GM18498 (cell line): ENCODE results near the gene NACC2.

Experiments used
- ATAC-seq: cut with Tn5 transposase; IDR thresholded peaks from one replicate; pipeline ENCODE4 v1.9.1; 2021; ENCODE audit warnings: mild to moderate bottlenecking, moderate library complexity; ENCODE audit not compliant: unreplicated experiment

NACC2 gene

DNA sequence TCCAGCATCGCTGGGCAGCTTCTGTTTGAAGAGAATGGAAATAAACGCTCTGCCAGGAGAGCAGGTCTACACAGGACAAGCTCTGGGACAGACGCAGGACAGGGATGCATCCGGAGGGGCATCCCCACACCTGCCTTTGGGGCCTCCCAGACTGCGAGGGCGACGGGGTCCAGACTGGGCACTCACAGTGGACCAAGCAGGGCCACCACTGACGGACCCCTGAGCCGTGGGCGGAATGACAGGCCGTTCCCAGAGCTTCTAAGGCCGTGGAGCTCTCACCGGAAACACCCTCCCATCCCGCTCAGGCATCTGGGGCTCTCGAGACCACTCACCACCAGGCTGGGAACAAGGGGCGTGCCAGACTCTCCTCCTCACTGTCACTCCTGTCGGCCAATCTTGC is 34.1 kb upstream of the NACC2 start:
- no peak for ATAC-seq

DNA sequence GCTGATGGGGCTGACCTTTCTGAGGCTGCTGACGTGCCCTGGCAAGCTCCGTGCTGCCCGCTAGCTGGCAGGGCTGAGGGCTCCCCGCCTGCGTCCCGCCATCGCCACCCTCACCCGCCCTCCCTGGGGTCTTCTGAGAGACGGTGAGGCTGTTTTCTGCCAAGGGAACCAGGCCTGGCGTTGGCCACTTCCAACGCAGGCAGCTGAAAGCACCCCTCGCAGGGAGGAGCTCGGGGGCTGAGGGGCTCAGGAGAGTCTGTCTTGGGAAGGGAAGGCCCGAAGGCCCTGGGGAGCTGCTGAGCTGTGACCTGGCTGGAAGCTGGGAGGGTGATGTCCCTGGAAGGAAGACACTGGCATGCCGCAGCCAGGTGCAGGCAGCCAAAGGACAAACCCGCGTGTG is 33.3 kb upstream of the NACC2 start:
- no peak for ATAC-seq

DNA sequence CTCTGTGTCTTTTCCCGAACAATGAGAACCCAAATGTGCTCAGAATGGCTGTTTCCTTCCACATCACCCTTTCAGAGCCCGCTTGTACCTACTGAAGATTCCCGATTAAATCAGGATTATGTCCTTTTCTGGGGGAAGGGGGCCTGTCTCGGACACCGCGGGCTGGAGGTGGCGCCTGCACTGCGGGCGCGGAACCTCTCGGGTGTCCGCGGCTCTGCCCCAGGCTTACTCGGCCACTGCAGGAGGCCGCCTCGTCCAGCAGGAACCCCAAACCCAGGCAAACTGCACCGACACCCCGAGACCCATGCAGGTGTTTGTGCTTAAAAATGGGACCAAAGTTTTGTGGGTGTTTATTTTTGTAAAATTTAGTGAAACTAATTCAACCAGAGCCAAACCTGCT is 32.2 kb upstream of the NACC2 start:
- no peak for ATAC-seq

DNA sequence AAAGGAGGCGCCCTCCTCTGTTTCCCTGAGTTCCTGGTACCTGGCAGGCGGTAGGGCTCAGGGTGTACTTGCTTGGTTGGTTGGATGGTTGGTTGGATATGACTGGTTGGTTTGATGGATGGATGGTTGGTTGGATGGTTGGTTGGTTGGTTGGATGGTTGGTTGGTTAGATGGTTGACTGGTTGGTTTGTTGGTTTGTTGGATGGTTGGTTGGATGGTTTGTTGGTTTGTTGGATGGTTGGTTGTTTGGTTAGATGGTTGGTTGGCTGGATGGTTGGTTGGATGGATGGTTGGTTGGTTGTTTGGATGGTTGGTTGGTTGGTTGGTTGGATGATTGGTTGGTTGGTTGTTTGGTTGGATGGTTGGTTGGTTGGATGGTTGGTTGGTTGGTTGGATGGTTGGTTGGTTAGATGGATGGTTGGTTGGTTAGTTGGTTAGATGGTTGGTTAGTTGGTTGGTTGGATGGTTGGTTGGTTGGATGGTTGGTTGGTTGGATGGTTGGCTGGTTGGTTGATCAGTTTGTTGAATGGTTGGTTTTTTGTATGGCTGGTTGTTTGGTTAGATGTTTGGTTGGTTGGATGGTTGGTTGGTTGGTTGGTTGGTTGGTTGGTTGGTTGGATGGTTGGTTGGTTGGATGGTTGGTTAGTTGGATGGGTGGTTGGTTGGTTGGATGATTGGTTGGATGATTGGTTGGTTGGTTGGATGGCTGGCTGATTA is 30.0 kb upstream of the NACC2 start:
- no peak for ATAC-seq

DNA sequence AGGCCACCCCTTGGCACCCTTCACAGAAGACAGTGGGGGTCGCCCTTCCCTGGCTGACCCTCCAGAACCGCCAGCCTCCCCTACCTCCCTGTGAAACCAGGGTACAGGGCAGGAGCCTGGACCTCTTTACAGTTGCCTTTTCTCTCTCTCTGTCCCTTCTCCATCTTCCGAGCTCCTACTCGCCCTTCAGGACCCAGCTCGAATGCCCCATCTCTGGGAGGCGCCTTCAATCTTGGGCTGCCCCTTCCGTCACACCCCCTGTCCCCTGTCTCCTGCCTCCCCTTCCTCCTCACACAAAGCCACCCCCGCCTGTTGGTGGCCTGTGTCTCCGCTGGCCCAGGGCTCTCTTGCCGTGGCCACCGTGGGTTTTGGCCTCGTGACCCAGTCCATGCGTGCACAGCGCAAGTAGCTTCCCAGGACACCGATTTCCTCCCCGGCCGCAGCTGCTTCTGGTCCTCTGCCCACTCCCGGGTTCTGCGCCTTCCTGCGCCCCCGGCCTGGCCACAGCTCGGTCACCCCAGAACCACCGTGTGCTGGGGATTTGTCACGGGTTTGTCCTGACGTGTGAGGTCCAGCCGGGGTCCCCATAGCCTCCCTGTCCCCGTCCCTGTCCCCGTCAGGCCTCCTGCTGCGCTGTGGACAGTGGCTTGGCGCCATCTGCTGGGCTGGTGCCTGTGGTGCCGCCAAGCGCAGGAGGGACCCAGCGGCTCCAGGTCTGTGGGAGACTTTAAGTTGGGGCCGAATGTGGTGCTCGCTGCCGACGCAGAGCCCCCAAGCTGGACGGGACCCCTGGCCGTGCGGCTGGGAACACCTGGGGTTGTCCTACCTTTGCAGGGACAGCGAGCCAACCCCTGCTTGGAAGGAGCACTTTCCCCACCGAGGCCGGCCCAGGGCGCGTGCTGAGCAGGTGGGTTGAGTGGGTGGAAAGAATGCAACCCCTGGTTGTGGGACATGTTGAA is 27.6 kb upstream of the NACC2 start:
- no peak for ATAC-seq

DNA sequence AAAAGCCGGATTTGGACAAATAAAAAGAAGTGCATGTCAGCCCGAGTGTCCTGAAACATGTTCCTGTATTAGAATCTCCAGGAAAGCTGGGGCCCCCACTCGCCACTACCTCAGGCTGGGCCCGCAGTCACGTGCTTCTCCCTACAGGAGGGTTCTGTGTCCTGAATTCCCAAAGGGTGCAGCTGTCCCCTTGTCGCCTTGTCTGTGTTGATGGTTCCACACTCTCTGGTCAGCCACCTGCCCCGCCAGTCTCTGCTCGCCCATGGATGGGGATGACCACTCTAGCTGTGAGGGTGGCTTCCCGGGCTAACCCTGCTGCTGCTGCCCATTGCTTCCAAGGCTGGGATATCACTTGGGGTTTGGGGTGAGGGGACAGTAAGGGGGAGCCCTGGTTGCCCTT is 26.7 kb upstream of the NACC2 start:
- ATAC-seq: no peak

DNA sequence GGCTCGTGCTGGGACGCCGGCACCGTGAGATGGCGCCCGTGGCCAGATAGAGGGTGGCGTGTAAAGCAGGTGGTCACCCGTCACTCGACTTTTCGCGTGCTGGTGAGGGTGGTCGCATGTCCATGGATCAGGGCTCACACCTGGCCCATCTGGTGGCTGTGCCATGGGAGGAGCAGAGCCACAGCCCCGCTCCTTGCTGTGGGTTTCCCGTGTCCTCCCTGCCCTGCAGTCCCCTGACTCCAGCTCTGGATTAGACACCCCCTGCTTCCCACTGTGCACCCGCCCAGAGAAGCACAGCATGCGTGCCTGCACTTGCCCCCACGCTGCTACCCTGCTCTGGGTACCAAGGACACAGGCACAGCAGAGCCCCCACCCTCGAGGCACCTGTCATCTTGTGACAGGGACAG is 25.4 kb upstream of the NACC2 start:
- ATAC-seq: no peak

DNA sequence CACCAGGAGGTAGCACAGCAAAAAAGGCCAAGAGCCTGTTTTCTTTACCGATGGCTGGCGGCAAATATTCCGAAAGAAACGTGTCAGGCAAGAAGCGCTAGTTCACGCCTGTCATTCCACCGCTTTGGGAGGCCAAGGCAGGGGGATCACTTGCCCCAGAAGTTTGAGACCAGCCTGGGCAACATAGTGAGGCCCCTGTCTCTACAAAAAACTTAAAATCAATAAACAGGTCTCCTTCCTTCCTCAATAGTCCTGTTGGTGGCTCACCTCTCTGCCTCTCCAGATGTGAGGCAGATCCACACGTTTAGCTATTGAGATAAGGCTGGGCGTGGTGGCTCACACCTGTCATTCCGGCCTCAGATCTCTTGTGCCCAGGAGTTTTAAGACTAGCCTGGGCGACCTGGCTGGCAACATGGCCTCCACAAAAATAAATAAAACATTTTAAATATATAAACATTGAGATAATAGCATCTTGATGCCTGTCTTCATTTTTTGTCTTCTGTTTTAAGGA is 24.8 kb upstream of the NACC2 start:
- ATAC-seq: no peak

DNA sequence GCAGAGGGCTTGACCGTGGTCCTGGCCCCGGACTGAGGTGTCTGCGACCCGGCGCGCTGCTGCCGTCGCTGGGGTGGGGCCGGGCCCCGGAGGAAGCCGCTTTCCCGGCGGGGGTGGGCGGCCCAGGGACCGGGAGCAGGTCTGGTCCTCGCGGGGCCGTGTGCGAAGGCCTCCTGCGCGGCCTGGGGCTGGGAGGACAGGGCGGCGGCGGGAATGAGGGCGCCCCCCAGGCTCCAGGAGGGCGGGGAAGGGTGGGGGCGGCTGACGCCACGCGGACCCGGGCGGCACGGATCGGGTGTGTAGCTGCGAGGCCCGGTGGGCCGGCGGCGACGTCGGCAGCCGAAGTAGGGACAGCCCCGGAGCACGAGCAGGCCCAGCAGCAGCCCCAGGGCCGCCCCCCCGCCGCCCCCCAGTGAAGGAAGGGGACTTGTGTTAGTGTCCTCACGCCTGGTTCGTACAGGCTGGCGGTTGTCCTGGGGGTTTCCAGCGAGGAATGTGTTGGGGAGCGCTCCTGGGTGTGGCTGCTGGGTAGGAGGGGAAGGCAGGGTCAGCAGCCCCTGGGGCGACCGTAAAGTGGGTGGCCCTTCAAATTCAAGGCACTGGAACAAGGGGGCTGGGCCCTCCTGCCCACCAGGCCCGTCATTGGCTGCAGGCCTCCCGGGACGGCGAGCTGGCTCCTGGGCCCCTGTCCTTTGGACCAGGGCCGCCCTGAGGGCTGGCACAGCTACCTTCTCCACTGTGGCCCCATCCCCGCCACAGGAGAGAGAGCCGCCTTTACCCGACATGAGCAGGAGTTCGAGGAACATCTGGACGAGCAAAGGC is 24.2 kb upstream of the NACC2 start:
- ATAC-seq: no peak

DNA sequence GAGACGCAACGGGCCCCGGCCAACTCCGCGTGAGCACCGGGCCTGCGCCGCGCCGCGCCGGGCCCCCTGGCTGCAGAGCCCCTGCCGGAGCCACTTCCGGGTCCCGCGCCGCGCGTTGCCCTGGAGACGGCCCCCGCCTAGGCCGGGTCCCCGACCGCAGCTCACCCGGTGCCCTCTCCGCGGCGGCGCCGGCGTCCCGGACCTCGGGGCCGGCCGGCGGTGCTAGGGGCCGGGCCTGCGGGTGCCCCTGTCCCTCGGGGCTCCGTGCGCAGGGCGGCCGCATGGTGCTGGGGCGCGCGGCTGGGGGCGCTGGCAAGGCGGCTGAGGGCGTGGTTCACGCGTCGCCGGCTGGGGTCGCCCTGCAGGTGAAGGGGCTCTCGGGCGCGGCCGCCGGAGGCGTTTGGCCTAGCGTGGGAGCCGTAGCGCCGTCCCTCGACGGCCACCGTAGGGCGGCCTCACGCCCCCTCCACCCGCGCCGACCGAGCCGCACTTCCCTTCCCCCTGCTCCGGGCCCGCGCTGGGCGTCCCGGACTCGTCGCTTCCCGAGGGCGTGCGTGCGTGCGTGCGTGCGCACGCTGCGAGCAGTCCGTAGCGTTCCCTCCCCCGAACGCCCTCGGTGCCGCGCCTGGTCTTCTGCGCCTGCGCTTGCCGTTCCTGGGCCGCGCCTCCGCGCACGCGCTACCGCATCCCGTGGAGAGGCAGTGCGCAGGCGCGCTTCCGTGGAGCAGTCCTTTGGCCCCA is 23.4 kb upstream of the NACC2 start, which contains the start of gene TMEM250:
TMEM250 (minus strand) TSS at position 556 of the 741 bp plus-strand sequence. CDS start 1,975 bp downstream, outside the sequence.
- ATAC-seq: peak; percentile 80

DNA sequence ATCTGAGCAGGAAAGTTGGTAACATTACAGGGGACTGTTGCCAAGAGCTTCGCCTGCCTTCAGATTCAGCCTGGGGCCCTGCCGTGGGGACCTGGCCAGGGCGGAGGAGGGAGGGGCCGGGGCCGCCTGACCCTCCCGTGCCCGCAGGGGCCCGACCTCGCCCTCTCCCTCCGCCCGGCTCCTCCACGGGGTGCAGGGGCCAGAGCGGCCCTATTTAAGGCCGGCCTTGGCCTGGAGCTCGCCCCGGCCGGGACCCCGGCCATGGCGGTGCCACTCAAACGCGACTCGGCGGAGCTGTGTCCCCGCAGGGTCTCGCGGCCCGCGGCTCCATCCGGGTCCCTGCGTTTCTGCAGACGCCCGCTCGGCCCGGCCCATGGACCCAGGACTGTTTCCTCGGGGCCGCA is 22.8 kb upstream of the NACC2 start:
- ATAC-seq: peak; percentile 10

DNA sequence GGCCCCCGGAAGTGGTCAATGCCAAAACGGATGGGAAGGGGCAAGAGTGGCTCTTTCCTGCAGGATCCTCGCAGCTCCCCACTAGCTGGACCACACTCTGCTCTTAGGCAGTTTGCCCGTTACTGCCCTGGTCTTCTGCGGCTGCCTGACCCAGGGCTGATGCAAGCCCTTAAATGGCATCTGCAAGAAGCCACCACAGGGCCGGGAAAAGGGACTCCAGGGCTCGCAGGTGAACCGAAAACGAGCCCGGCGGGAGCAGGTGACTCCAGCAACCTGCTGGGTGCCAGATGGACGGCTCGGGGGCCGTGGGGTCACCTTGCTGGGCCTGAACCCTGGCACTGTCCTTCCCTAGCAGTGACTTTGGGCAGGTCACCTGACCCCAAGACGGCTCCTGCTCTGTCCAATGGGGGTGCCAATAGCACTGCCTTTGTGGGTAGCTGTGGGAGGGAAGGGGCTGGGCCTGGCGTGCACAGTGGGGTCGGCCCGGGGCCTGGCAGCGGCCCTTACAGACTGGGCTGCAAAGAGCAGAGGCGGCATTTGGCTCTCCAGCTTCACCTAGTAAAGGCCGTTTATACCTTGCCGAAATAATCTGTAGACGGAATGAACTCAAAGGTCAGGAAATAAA is 22.3 kb upstream of the NACC2 start:
- ATAC-seq: no peak

DNA sequence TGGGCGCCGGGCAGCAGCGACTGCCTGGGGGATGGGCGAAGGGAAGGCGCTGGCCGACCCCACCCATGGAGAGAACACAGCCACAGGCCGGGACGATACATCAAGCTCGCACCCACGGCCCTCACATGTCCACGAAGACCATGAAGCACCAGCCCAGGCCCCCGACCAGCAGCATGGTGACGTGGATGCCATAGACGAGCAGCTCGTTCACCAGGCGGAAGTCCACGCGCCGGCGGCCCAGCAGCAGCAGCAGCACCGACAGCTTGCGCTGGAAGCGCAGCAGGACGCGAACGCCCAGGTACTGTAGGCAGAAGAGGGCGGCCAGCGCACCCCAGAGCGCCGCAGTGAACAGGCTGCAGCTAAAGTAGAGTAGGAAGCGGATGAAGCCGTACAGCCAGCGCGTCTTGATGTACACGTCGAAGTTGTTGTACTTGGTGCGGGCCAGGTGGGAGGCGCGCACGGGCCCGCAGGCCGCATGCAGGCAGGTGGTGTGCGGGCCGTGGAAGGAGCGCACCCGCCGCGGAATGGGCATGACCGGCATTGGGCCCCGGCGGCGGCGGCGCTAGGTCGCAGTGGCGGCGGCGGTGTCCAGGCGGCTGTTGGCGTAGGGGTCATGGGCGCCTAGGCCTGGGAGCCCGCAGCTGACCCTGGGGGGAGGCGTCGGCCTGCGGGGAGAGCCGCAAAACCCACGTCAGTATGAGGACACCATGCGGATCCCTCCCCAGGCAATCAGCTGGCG is 21.4 kb upstream of the NACC2 start:
- ATAC-seq: no peak

DNA sequence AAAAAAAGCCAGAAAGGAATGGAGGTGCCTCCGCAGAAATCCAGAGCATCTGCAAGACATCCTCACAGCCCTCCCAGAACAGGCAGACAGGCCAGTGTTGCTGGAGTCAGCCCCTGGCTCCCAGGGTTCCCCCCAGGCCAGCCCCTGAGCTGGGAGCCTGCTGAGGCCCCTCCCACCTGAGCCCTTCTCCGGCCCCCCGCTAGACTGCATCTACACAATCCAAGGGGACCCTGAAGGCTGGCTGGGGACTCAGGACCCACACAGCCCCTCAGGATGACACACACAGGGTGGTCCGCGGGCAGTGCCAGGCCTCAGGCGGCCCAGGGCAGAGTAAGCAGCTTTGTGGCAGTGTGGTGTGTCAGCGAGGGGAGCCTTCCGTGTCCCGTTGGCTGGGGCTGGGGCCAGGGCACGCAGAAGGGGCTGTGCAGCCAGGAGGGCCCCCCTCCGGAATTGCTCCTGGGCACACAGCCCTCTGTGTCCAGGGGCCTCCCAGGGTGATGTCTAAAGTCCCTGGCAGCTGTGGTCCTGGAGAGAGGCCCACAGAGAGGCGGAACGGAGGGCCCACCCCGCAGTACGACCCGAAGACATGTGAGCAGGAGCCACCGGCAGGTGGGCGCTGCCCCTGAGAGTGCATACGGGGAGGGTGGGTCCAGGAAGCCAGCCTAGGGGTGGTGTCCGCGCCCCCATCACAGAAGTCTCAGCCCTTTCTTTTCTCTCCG is 20.7 kb upstream of the NACC2 start:
- ATAC-seq: no peak

DNA sequence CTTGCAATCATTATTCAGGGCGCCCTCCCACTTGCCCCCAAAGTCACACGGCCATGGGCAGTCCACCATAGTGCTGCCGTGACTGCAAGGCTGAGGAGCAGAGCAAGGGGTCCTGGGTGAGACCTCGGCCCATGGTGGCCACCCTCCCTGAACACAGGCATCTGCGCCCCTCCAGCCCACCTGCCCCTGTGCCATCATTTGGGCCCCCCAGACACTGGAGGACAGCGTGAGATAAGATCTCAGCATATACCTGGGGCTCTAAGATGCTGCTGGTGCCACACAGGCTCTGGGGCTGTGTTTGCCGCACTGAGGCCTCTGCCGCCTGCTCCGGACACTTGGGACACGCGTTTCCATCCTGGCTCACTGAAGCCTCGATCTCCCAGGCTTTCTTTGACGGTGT is 20.1 kb upstream of the NACC2 start:
- ATAC-seq: no peak

DNA sequence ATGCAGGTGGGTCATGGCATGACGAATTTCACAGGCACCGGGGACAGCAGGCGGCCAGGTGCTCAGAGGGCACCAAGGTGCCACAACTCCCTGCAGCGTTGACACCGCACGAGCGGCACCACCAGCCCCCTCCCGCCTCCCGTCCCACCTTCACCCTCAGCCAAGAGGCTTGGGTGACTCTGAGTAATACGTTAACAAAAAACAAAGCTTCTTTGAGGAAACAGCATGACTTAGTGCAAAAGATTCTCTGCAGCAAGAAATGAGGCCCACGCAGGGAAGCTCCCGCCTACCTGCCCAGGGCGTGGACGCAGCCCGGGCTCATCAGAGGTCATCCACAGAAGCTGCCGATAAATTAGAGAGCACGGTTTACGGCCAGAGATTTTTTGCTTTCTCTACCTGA is 19.5 kb upstream of the NACC2 start:
- no peak for ATAC-seq

DNA sequence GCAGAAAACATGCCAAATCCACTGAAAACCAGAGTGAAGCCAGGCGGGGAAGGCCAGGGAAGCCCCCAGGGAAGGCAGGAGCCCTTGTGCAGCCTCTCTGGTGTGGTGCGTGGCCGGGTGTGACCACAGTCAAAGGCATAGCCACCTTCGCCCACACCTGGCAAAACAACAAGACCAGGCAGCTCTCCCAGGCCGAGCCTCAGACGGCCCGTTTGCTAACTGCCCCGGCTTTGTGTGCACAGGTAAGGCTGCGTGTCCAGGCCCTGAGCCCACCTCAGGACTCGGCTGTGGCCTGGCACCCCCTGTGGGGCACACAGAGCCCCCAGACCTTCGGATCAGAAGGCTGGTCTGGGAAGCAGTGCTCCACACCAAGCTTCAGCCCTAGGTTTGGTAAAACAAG is 17.5 kb upstream of the NACC2 start:
- no peak for ATAC-seq

DNA sequence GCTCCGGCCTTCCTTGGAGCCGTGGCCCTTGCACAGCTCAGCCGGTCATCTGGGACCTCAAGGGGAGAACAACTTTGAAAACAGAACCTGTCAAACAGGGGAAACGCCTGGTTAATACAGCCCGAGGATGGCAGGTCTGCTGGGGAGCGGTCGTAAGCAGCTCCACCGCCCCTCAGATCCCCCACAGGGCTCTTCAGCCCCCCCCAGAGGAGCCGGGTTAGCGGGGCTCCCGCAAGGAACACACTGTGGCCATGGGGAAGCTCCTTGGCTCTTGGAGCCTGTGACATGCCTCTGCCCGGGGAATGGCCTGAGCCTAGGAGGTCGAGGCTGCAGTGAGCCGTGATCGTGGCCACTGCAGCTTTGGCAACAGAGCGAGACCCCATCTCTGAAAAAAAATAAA is 16.8 kb upstream of the NACC2 start:
- ATAC-seq: no peak

DNA sequence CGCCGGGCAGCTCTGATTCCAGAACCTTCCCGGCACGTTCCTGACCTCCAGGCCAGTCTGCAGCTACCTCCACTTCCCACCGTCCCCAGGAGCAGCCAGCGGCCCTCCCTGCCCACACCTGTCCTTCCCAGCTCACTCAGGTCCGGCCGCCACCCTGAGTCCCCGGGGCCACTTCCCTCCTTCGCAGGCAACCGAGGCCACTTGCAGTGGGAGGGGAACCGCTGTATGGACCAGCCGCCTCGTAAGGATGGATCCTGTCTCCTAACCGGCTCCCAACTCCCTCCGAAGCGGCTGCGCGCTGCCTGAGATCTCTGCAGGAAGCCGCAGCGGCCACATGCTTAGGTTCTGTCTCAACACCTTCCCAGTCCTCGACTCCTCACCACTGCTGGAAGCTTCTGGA is 16.1 kb upstream of the NACC2 start:
- no peak for ATAC-seq
